Esophagus muscularis mucosa (tissue), 4 donors: ENCODE data around the gene IFNGR1. TPM values are rescaled to one million over a fixed set of nuclear protein-coding genes. Genes with fewer than 3 reads are reported as not detected.

Experiments
- DNase-seq: peaks from one replicate; pipeline ENCODE4 v3.0.0-alpha.2; 2017; ENCODE audit errors: extremely low spot score
- H3K27ac ChIP-seq, 4 donors: fragments of 200-600 bp; sonication (generic); replicated peaks in 1 of 4; 1 replicate in 3 of 4; 2 replicates in 1 of 4; pipeline ENCODE4 v1.5.1; 2016 to 2019; ENCODE audit warnings: mild to moderate bottlenecking in 1 of 4
- H3K27me3 ChIP-seq, 4 donors: fragments of 200-600 bp; sonication (generic); one replicate each; pipeline versions ENCODE4 v1.5.1 to v1.6.0; 2016 to 2019
- H3K36me3 ChIP-seq, 4 donors: fragments of 200-600 bp; sonication (generic); one replicate each; pipeline ENCODE4 v1.5.1; 2016 to 2019
- H3K4me1 ChIP-seq, 4 donors: fragments of 200-600 bp; sonication (generic); one replicate each; pipeline ENCODE4 v1.5.1; 2016 to 2019
- H3K4me3 ChIP-seq, 4 donors: fragments of 200-600 bp; sonication (generic); 1 replicate in 2 of 4; 2 replicates in 2 of 4; pipeline ENCODE4 v1.5.1; 2016 to 2019; ENCODE audit warnings: mild to moderate bottlenecking in 4 of 4, moderate library complexity in 1 of 4
- H3K9me3 ChIP-seq, 4 donors: fragments of 200-600 bp; sonication (generic); 1 replicate in 3 of 4; 2 replicates in 1 of 4; pipeline ENCODE4 v1.5.1; 2016 to 2019
- EP300 ChIP-seq: sonication (generic); formaldehyde crosslinking; IDR thresholded peaks from one replicate; pipeline ENCODE4 v1.6.1; 2017; ENCODE audit warnings: antibody characterized with exemption
- POLR2A ChIP-seq: fragments of 450-650 bp; IDR thresholded peaks from one replicate; pipeline ENCODE4 v1.6.1; 2017; ENCODE audit warnings: antibody characterized with exemption, moderate library complexity, mild to moderate bottlenecking, low read depth
- POLR2AphosphoS5 ChIP-seq, 2 donors: sonication (generic); formaldehyde crosslinking; IDR thresholded peaks; one replicate each; pipeline ENCODE4 v1.6.1; 2017; ENCODE audit warnings: antibody characterized with exemption in 2 of 2
- WGBS: methylation state at CpG from one replicate; pipeline ENCODE4 v1.1.5; 2018; 5-methylcytosine and 5-hydroxymethylcytosine counted together
- intact Hi-C: fragments of 100-400 bp; cut with DNase I; formaldehyde crosslinking; loops from one replicate; pipeline ENCODE4 v1.15.1; 2023
- total RNA-seq, 4 donors: library from RNA; depleted of rRNA; stranded (reverse); fragments of >200 nt; gene quantifications; one replicate each; pipeline versions ENCODE4 v1.1.0 to v1.2.1, GENCODE V29; 2016
- TF ChIP-seq, protein P1 (sequence below), 3 experiments: fragments of 200-600 bp in 2 of 3; fragments of 450-650 bp in 1 of 3; sonication (generic) in 2 of 3; IDR thresholded peaks; one replicate each; pipeline ENCODE4 v1.5.1; 2017 to 2019; ENCODE audit warnings: antibody characterized with exemption in 3 of 3, mild to moderate bottlenecking in 2 of 3, moderate library complexity in 1 of 3

IFNGR1 gene
- total RNA-seq, 4 donors from 2014 or later: 52.8 to 95.9 (median 62.9) TPM

- 55% methylated on average over 4 of the region's 4 CpGs for WGBS
- no peaks in the 10 kb centered on the region for H3K9me3 ChIP-seq
- H3K27ac ChIP-seq: no peak overlapping the region
- no peak for DNase-seq
- no peaks in the 10 kb centered on the region for H3K4me1 ChIP-seq
- no peak for TF ChIP-seq POLR2AphosphoS5 (IDR thresholded peaks at IDR 0.05)
- TF ChIP-seq, protein P1, sequence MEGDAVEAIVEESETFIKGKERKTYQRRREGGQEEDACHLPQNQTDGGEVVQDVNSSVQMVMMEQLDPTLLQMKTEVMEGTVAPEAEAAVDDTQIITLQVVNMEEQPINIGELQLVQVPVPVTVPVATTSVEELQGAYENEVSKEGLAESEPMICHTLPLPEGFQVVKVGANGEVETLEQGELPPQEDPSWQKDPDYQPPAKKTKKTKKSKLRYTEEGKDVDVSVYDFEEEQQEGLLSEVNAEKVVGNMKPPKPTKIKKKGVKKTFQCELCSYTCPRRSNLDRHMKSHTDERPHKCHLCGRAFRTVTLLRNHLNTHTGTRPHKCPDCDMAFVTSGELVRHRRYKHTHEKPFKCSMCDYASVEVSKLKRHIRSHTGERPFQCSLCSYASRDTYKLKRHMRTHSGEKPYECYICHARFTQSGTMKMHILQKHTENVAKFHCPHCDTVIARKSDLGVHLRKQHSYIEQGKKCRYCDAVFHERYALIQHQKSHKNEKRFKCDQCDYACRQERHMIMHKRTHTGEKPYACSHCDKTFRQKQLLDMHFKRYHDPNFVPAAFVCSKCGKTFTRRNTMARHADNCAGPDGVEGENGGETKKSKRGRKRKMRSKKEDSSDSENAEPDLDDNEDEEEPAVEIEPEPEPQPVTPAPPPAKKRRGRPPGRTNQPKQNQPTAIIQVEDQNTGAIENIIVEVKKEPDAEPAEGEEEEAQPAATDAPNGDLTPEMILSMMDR (IDR thresholded peaks at IDR 0.05): no peak
- no peak for TF ChIP-seq EP300
- TF ChIP-seq POLR2A: no peak
- no peak overlapping the region for H3K4me3 ChIP-seq
- no peaks in the 10 kb centered on the region for H3K36me3 ChIP-seq
- H3K27me3 ChIP-seq: no peaks in the 10 kb centered on the region
- intact Hi-C loops: no loop called here
Observed at GRCh38 chr6:137175157-137175867, 43.9 kb downstream of the IFNGR1 start.

- TF ChIP-seq EP300: no peak
- TF ChIP-seq, protein P1 (IDR thresholded peaks at IDR 0.05): no peak
- no peak for TF ChIP-seq POLR2A
- TF ChIP-seq POLR2AphosphoS5 (IDR thresholded peaks at IDR 0.05): no peak
Observed at GRCh38 chr6:137173501-137173900, 45.7 kb downstream of the IFNGR1 start, which contains the start of gene IL22RA2. Gene IL22RA2 (minus strand): TSS chr6:137173644. CDS start chr6:137161749, 11,895 bp downstream.

GRCh38 chr6:137172734-137173431 lies 46.3 kb downstream of the IFNGR1 start:
- intact Hi-C loops: no loop called here
- 93% methylated on average over 11 of the region's 11 CpGs for WGBS
- Histone ChIP-seq H3K9me3 (no peaks in the 10 kb centered on the region), H3K27ac (no peak overlapping the region), H3K36me3 (no peaks in the 10 kb centered on the region), H3K4me3 (no peak overlapping the region), H3K27me3 (no peaks in the 10 kb centered on the region), H3K4me1 (no peaks in the 10 kb centered on the region)
- DNase-seq: no peak
- TF ChIP-seq EP300 (no peak), POLR2AphosphoS5 (IDR thresholded peaks at IDR 0.05) (no peak)

More at GRCh38 chr6:137173501-137173900, 45.7 kb downstream of the IFNGR1 start, which contains the start of gene IL22RA2:
- no peak for DNase-seq
- no peak within 1 kb of the TSS for H3K4me3 ChIP-seq
- no peak within 1 kb of the TSS for H3K27ac ChIP-seq
- H3K9me3 ChIP-seq: no peaks in the 10 kb centered on the region
- 91% methylated on average over 4 of the region's 4 CpGs for WGBS
- no peaks in the 10 kb centered on the region for H3K36me3 ChIP-seq
- intact Hi-C loops: no loop called here
- no peaks in the 10 kb centered on the region for H3K4me1 ChIP-seq
- H3K27me3 ChIP-seq: no peaks in the 10 kb centered on the region

DNA sequence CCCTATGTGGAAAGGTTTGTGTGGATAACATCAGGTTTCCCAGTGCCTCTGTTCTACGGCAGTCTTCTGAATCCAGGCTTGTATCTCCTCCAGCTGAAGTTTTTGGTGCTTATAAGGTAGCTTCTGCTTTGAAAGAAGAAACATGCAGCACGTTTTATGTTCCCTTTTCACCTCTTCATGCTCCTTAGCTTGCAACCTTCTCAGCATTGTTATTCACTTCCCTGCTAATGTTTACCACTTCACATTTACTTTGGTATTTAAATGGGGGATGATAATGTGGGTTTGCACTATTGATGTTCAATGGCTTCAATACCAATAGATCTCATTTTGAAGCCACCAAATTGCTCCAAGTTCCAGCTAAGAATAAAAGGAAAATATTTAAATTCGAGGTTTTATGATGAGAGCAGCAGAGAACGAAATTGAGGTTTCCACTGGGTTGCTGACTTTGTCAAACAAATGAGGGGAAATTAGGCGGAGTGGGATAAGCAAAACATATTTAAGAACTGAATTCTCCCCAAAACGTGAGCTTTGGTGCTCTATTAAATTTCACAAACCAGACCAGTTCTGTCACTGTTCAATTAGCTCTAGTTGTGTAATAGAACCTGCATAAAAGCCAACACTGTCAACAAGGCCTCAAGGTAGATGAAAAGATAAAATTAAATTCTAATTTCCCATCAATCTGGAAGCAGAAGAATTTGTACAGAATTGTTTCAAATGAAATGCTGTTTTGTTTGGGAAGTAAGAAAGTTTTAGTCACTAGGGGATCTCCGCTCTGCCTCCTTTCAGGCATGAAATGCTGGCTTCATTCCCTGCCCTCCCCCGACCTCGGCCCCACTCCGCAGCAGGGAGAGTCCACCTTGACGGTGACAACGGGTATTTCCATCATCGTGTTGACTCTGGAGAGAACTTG lies 47.1 kb downstream of the IFNGR1 start:
- no peaks in the 10 kb centered on the region for H3K9me3 ChIP-seq
- no peak overlapping the region for H3K27ac ChIP-seq
- DNase-seq: no peak
- H3K27me3 ChIP-seq: no peaks in the 10 kb centered on the region
- TF ChIP-seq POLR2AphosphoS5 (IDR thresholded peaks at IDR 0.05) (no peak), EP300 (no peak), POLR2A (no peak)
- TF ChIP-seq, protein P1 (IDR thresholded peaks at IDR 0.05): no peak
- no peak overlapping the region for H3K4me3 ChIP-seq
- 70% methylated on average over 13 of the region's 13 CpGs for WGBS
- H3K36me3 ChIP-seq: no peaks in the 10 kb centered on the region
- intact Hi-C loops: no loop called here
- no peaks in the 10 kb centered on the region for H3K4me1 ChIP-seq

DNA sequence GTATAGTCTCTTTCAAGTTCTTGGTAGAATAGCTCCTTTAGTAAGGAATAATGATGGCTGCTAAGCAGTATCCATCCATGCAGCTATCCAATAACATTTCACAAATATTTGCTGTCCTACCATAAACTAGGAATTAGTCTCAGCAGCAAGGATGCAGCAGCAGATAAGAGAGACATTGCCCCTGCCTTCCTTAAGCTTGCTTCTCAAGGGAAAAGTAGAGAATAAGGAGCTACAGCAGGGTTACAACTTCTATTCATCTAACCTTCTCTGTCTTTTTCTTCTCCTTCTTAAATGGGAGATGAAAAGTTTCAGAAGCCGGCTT lies 48.2 kb downstream of the IFNGR1 start:
- H3K27me3 ChIP-seq: no peaks in the 10 kb centered on the region
- WGBS: 87% methylated on average over 1 of the region's 1 CpG
- no peak overlapping the region for H3K27ac ChIP-seq
- TF ChIP-seq POLR2AphosphoS5 (IDR thresholded peaks at IDR 0.05) (no peak), POLR2A (no peak), EP300 (no peak)
- TF ChIP-seq, protein P1 (IDR thresholded peaks at IDR 0.05): no peak
- no peak overlapping the region for H3K4me3 ChIP-seq
- no peaks in the 10 kb centered on the region for H3K36me3 ChIP-seq
- DNase-seq: no peak
- intact Hi-C loops: no loop called here
- H3K4me1 ChIP-seq: no peaks in the 10 kb centered on the region
- H3K9me3 ChIP-seq: no peaks in the 10 kb centered on the region
